Vagina (tissue), 2 donors: Measurements from ENCODE around the gene CHRNA10.

Source experiments
- POLR2A ChIP-seq, 2 donors: fragments of 450-650 bp; IDR thresholded peaks; one replicate each; pipeline ENCODE4 v1.6.1; 2017; ENCODE audit warnings: antibody characterized with exemption in 2 of 2, mild to moderate bottlenecking in 2 of 2, moderate library complexity in 2 of 2
- POLR2AphosphoS5 ChIP-seq, 2 donors: sonication (generic); formaldehyde crosslinking; IDR thresholded peaks; one replicate each; pipeline ENCODE4 v1.9.0; 2017; ENCODE audit warnings: antibody characterized with exemption in 2 of 2, mild to moderate bottlenecking in 2 of 2, low read depth in 1 of 2; ENCODE audit not compliant: insufficient read depth in 1 of 2
- TF ChIP-seq, protein P1 (sequence below), 3 experiments: fragments of 450-650 bp in 2 of 3; fragments of 200-600 bp in 1 of 3; sonication (generic) in 1 of 3; IDR thresholded peaks; one replicate each; pipeline ENCODE4 v1.5.1; 2017 to 2019; ENCODE audit warnings: antibody characterized with exemption in 3 of 3, mild to moderate bottlenecking in 2 of 3, moderate library complexity in 2 of 3

DNA sequence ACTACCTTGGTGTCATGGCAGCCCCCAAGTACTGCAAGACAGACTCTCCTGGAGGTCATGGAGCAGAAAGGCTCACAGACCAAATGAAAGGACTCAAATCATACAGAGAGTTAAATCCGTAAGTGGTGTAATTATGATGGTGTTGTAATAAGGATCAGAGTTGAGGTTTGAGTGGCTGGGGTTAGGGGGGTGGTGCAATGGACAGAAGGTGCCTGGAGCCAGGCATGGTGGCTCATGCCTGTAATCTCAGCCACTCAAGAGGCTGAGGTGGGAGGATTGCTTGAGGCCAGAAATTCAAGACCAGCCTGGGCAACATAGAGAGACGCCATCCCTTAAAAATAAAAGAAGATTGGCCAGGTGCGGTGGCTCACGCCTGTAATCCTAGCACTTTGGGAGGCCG, 48.1 kb downstream of the CHRNA10 start:
- TF ChIP-seq POLR2AphosphoS5 (IDR thresholded peaks at IDR 0.05; ENCODE audit: insufficient read depth in 1 of 2, low read depth in 1 of 2): no peak
- TF ChIP-seq, protein P1, sequence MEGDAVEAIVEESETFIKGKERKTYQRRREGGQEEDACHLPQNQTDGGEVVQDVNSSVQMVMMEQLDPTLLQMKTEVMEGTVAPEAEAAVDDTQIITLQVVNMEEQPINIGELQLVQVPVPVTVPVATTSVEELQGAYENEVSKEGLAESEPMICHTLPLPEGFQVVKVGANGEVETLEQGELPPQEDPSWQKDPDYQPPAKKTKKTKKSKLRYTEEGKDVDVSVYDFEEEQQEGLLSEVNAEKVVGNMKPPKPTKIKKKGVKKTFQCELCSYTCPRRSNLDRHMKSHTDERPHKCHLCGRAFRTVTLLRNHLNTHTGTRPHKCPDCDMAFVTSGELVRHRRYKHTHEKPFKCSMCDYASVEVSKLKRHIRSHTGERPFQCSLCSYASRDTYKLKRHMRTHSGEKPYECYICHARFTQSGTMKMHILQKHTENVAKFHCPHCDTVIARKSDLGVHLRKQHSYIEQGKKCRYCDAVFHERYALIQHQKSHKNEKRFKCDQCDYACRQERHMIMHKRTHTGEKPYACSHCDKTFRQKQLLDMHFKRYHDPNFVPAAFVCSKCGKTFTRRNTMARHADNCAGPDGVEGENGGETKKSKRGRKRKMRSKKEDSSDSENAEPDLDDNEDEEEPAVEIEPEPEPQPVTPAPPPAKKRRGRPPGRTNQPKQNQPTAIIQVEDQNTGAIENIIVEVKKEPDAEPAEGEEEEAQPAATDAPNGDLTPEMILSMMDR (IDR thresholded peaks at IDR 0.05): no peak
- no peak for TF ChIP-seq POLR2A (IDR thresholded peaks at IDR 0.05)
